KMS-11 (cell line): ENCODE measurements around the gene ABHD4.
A peak's percentile ranks its signal among the peaks of the same experiment; 100 is the strongest.

Source experiments
- H2AFZ ChIP-seq: fragments of 200-600 bp; sonication (generic); 2 replicates; pipeline ENCODE4 v1.6.1; 2016; ENCODE audit warnings: antibody characterized with exemption, mixed run types, low read depth
- H3K27ac ChIP-seq: fragments of 200-600 bp; sonication (generic); 2 replicates; pipeline ENCODE4 v1.6.1; 2016; ENCODE audit warnings: mild to moderate bottlenecking, mixed run types
- H3K27me3 ChIP-seq: fragments of 200-600 bp; sonication (generic); 2 replicates; pipeline ENCODE4 v1.6.1; 2017; ENCODE audit warnings: mild to moderate bottlenecking, low read depth, mixed run types, moderate library complexity; ENCODE audit not compliant: insufficient read depth
- H3K36me3 ChIP-seq: fragments of 200-600 bp; sonication (generic); 2 replicates; pipeline ENCODE4 v1.6.1; 2017; ENCODE audit warnings: mild to moderate bottlenecking, mixed run types; ENCODE audit not compliant: insufficient read depth
- H3K4me1 ChIP-seq: fragments of 200-600 bp; sonication (generic); 2 replicates; pipeline ENCODE4 v1.6.1; 2016; ENCODE audit warnings: mild to moderate bottlenecking, low read depth, mixed run types; ENCODE audit not compliant: poor library complexity, severe bottlenecking
- H3K4me2 ChIP-seq: fragments of 200-600 bp; sonication (generic); 2 replicates; pipeline ENCODE4 v1.7.0; 2016; ENCODE audit warnings: mild to moderate bottlenecking, mixed run types
- H3K4me3 ChIP-seq: fragments of 200-600 bp; sonication (generic); IDR thresholded peaks from 2 replicates; pipeline ENCODE4 v1.6.1; 2017; ENCODE audit warnings: low read depth, low read length, mixed read lengths; ENCODE audit not compliant: insufficient read depth
- H3K79me2 ChIP-seq: fragments of 200-600 bp; sonication (generic); 2 replicates; pipeline ENCODE4 v1.6.1; 2016; ENCODE audit warnings: low read depth, mixed run types; ENCODE audit not compliant: insufficient read depth
- H3K9ac ChIP-seq: fragments of 200-600 bp; sonication (generic); 2 replicates; pipeline ENCODE4 v1.6.1; 2016; ENCODE audit warnings: mild to moderate bottlenecking, mixed run types
- H4K20me1 ChIP-seq: fragments of 200-600 bp; sonication (generic); 2 replicates; pipeline ENCODE4 v1.6.1; 2016; ENCODE audit warnings: mild to moderate bottlenecking, mixed run types; ENCODE audit not compliant: insufficient read depth
- CTCF ChIP-seq: fragments of 200-600 bp; sonication (generic); conservative IDR thresholded peaks from 2 replicates; pipeline ENCODE4 v1.6.1; 2017; ENCODE audit warnings: low read depth, mild to moderate bottlenecking, antibody characterized with exemption, low read length, moderate library complexity, mixed read lengths

ABHD4 gene

DNA sequence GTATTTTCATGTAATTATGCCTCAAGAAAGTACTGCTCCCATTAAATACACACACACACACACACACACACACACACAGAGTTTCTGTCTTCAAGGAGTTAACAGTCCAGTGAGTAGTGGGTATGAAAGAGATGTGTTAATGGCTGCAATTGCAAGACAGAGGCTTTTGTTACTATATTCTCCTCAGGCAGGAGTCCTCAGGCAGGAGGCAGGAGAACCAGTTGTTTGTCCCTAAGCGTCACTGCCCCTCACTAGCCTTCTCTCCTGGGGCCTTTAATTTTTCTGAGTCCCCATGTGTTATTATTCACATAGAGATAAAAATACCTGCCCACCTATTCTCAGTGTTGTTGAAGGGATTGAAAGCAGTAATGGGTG is 40.3 kb upstream of the ABHD4 start:
- H3K36me3 ChIP-seq, result no peaks in the 10 kb centered on the region
- no peaks in the 10 kb centered on the region for H3K27me3 ChIP-seq
- H2AFZ ChIP-seq, result no peak overlapping the region
- peaks cover 86% of the 10 kb centered on the region for H3K4me1 ChIP-seq
- no peaks in the 10 kb centered on the region for H4K20me1 ChIP-seq
- peak overlapping the region; percentile 98 for H3K27ac ChIP-seq
- peak overlapping the region; percentile 79 for H3K4me2 ChIP-seq
- peak overlapping the region; percentile 86; the same call in 1 of the 2 replicates for H3K9ac ChIP-seq
- no peak overlapping the region for H3K4me3 ChIP-seq
- H3K79me2 ChIP-seq, result no peaks in the 10 kb centered on the region
- no peak for TF ChIP-seq CTCF

DNA sequence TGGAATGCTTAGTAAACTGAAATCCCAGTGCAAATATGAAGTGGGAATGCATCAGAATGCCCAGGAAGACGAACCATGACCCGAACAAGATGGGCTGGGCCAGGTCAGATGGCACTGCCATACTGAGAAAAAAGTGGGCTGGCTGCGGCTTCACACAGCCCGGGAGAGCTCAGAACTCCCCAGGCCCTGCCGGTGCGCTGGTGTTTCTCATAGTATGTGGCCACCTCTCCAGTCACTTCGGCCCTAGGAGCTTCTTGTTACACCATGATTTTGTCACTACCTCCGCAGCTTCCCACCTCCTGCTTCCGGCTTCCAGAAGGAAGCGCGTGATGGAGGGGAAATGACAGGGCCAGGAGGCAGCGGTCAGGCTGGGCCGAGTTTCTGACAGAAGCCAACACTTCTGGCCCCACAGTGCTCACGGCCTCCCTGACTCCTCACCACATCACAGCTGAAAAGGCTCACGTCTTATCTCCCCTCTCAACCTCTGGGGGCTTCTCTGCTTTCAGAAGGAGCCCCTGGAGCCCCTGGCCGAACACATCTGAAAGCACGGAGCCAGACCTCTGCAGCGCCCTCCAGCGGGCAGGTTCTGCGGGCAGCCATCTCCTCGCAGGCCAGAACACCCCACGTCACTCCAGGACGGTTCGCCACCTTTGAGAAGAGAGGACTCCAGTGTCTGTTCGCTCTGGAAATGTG is 39.7 kb upstream of the ABHD4 start:
- H3K4me3 ChIP-seq, result no peak overlapping the region
- peak overlapping the region; percentile 98 for H3K27ac ChIP-seq
- H3K9ac ChIP-seq, result peak overlapping the region; percentile 86; the same call in 1 of the 2 replicates

GRCh38 chr14:22559041-22559440 is 39.1 kb upstream of the ABHD4 start:
- Histone ChIP-seq H4K20me1 (no peaks in the 10 kb centered on the region), H2AFZ (no peak overlapping the region), H3K27ac (no peak overlapping the region), H3K27me3 (no peaks in the 10 kb centered on the region), H3K4me1 (peaks cover 86% of the 10 kb centered on the region), H3K4me2 (no peak overlapping the region), H3K4me3 (no peak overlapping the region), H3K9ac (no peak overlapping the region), H3K79me2 (no peaks in the 10 kb centered on the region), H3K36me3 (no peaks in the 10 kb centered on the region)
- TF ChIP-seq CTCF, result no peak

More for the DNA sequence above, 39.7 kb upstream of the ABHD4 start:
- Histone ChIP-seq H3K4me1 (peaks cover 86% of the 10 kb centered on the region), H3K27me3 (no peaks in the 10 kb centered on the region), H4K20me1 (no peaks in the 10 kb centered on the region), H3K4me2 (peak overlapping the region; percentile 79), H3K79me2 (no peaks in the 10 kb centered on the region), H2AFZ (no peak overlapping the region), H3K36me3 (no peaks in the 10 kb centered on the region)
- no peak for TF ChIP-seq CTCF

GRCh38 chr14:22560662-22561365 is 37.3 kb upstream of the ABHD4 start:
- Histone ChIP-seq H3K4me2 (peak overlapping the region; percentile 99), H3K27ac (peak overlapping the region; percentile 97), H3K36me3 (no peaks in the 10 kb centered on the region), H4K20me1 (no peaks in the 10 kb centered on the region), H3K4me1 (peaks cover 88% of the 10 kb centered on the region), H3K27me3 (no peaks in the 10 kb centered on the region), H2AFZ (no peak overlapping the region), H3K4me3 (no peak overlapping the region), H3K79me2 (no peaks in the 10 kb centered on the region), H3K9ac (no peak overlapping the region)
- TF ChIP-seq CTCF, result no peak
